Peyer's patch (tissue), 4 donors: ENCODE measurements around the gene TUBB4A. TPM values are rescaled to one million over a fixed set of nuclear protein-coding genes. Genes with fewer than 3 reads are reported as not detected.

Experiments
- DNase-seq, 3 donors: peaks; one replicate each; pipeline ENCODE4 v3.0.0-alpha.2; 2017 to 2019
- H3K27ac ChIP-seq, 4 donors: fragments of 200-600 bp; sonication (generic); one replicate each; pipeline ENCODE4 v1.5.1; 2016 to 2019
- H3K27me3 ChIP-seq, 2 donors: fragments of 200-600 bp; sonication (generic); one replicate each; pipeline ENCODE4 v1.5.1; 2019
- H3K36me3 ChIP-seq, 3 donors: fragments of 200-600 bp; sonication (generic); one replicate each; pipeline ENCODE4 v1.5.1; 2016 to 2019
- H3K4me1 ChIP-seq, 4 donors: fragments of 200-600 bp; sonication (generic); one replicate each; pipeline ENCODE4 v1.5.1; 2016 to 2019
- H3K4me3 ChIP-seq, 4 donors: fragments of 200-600 bp; sonication (generic); 1 replicate in 3 of 4; 2 replicates in 1 of 4; pipeline ENCODE4 v1.5.1; 2016 to 2019; ENCODE audit warnings: mild to moderate bottlenecking in 1 of 4
- H3K9me3 ChIP-seq, 4 donors: fragments of 200-600 bp; sonication (generic); one replicate each; pipeline ENCODE4 v1.5.1; 2016 to 2019; ENCODE audit warnings: mild to moderate bottlenecking in 1 of 4
- CTCF ChIP-seq, 6 experiments: fragments of 450-650 bp in 4 of 6; fragments of 200-600 bp in 2 of 6; sonication (generic) in 1 of 6; IDR thresholded peaks; one replicate each; pipeline ENCODE4 v1.5.1; 2017 to 2019; ENCODE audit warnings: antibody characterized with exemption in 6 of 6, mild to moderate bottlenecking in 3 of 6, moderate library complexity in 1 of 6
- POLR2A ChIP-seq, 2 donors: fragments of 450-650 bp; IDR thresholded peaks; one replicate each; pipeline ENCODE4 v1.5.1; 2017; ENCODE audit warnings: antibody characterized with exemption in 2 of 2, mild to moderate bottlenecking in 2 of 2, moderate library complexity in 2 of 2
- small RNA-seq, 2 donors: library from RNA; depleted of rRNA; stranded (forward); fragments of <200 nt; gene quantifications; one replicate each; pipeline ENCODE3, GENCODE V24; 2016
- total RNA-seq, 4 donors: library from RNA; depleted of rRNA; stranded (reverse); fragments of >200 nt; gene quantifications; one replicate each; pipeline ENCODE4 v1.1.0, GENCODE V29; 2016

Gene TUBB4A
- total RNA-seq, 4 donors from 2014 or later: 0.54 to 1.6 TPM; not detected in 2

GRCh38 chr19:6452223-6452614 lies 49.9 kb downstream of the TUBB4A start:
- no peak for DNase-seq
- no peak for TF ChIP-seq POLR2A (IDR thresholded peaks at IDR 0.05)
- no peak for TF ChIP-seq CTCF (IDR thresholded peaks at IDR 0.05)
- H3K27ac ChIP-seq: no peak overlapping the region
- no peaks in the 10 kb centered on the region for H3K4me1 ChIP-seq
- no peak overlapping the region for H3K4me3 ChIP-seq
- no peaks in the 10 kb centered on the region for H3K27me3 ChIP-seq
- peaks cover 0 to 53% (median 0%) of the 10 kb centered on the region in 3 donors for H3K36me3 ChIP-seq
- peaks cover 0 to 8% (median 0%) of the 10 kb centered on the region in 4 donors for H3K9me3 ChIP-seq

GRCh38 chr19:6451583-6452222 lies 50.4 kb downstream of the TUBB4A start:
- Histone ChIP-seq H3K4me1 (no peaks in the 10 kb centered on the region), H3K36me3 (peaks cover 0 to 51% (median 0%) of the 10 kb centered on the region in 3 donors)

GRCh38 chr19:6450166-6450565 lies 51.9 kb downstream of the TUBB4A start:
- DNase-seq: no peak

More at GRCh38 chr19:6451583-6452222, 50.4 kb downstream of the TUBB4A start:
- Histone ChIP-seq H3K27ac (no peak overlapping the region), H3K4me3 (no peak overlapping the region), H3K9me3 (peaks cover 0 to 8% (median 0%) of the 10 kb centered on the region in 4 donors), H3K27me3 (no peaks in the 10 kb centered on the region)
- no peak for DNase-seq
- TF ChIP-seq CTCF (IDR thresholded peaks at IDR 0.05): no peak
- TF ChIP-seq POLR2A (IDR thresholded peaks at IDR 0.05): no peak

GRCh38 chr19:6448045-6448444 lies 54.1 kb downstream of the TUBB4A start:
- Histone ChIP-seq H3K27ac (no peak overlapping the region), H3K4me1 (no peaks in the 10 kb centered on the region), H3K36me3 (peaks cover 0 to 39% (median 0%) of the 10 kb centered on the region in 3 donors), H3K9me3 (no peaks in the 10 kb centered on the region), H3K4me3 (no peak overlapping the region), H3K27me3 (no peaks in the 10 kb centered on the region)
- TF ChIP-seq POLR2A (IDR thresholded peaks at IDR 0.05): no peak
- TF ChIP-seq CTCF (IDR thresholded peaks at IDR 0.05): no peak
- no peak for DNase-seq

More at GRCh38 chr19:6450166-6450565, 51.9 kb downstream of the TUBB4A start:
- no peaks in the 10 kb centered on the region for H3K4me1 ChIP-seq
- peaks cover 0 to 8% (median 0%) of the 10 kb centered on the region in 4 donors for H3K9me3 ChIP-seq
- no peaks in the 10 kb centered on the region for H3K27me3 ChIP-seq
- TF ChIP-seq CTCF (IDR thresholded peaks at IDR 0.05) (no peak), POLR2A (IDR thresholded peaks at IDR 0.05) (no peak)
- no peak overlapping the region for H3K27ac ChIP-seq
- no peak overlapping the region for H3K4me3 ChIP-seq
- peaks cover 0 to 54% (median 0%) of the 10 kb centered on the region in 3 donors for H3K36me3 ChIP-seq

GRCh38 chr19:6446452-6446851 lies 55.7 kb downstream of the TUBB4A start:
- Histone ChIP-seq H3K9me3 (no peaks in the 10 kb centered on the region), H3K27me3 (no peaks in the 10 kb centered on the region), H3K4me3 (no peak overlapping the region), H3K36me3 (peaks cover 0 to 26% (median 0%) of the 10 kb centered on the region in 3 donors), H3K4me1 (no peaks in the 10 kb centered on the region), H3K27ac (no peak overlapping the region)
- no peak for DNase-seq
- no peak for TF ChIP-seq POLR2A (IDR thresholded peaks at IDR 0.05)
- no peak for TF ChIP-seq CTCF (IDR thresholded peaks at IDR 0.05)

Small RNA genes within 50 kb of the gene (small RNA-seq; reads per million reads assigned to genes)
- 0 reads per million in 2 donors for gene AC010503.2

Other genes with a start within 250 kb of the TUBB4A start
- 10 to 100 TPM in 3 of 4 donors, 1 to 10 TPM in 1; 9.5 to 24.8 (median 19.3) TPM for gene MLLT1, start 222.3 kb downstream of the TUBB4A start, total RNA-seq
- gene ACER1, start 168.7 kb downstream of the TUBB4A start, total RNA-seq: under 1 TPM in 1 of 4 donors, not detected in 3; 0.67 TPM
- 10 to 100 TPM; 62.9 to 79.9 (median 69.8) TPM for gene CLPP, start 140.8 kb downstream of the TUBB4A start, total RNA-seq
- gene ALKBH7, start 129.5 kb downstream of the TUBB4A start, total RNA-seq: 100 to 1,000 TPM in 2 of 4 donors, 10 to 100 TPM in 2; 51.2 to 121 (median 108) TPM
- gene PSPN, start 126.4 kb downstream of the TUBB4A start, total RNA-seq: 1 to 10 TPM in 3 of 4 donors, under 1 TPM in 1; 0.83 to 5.2 (median 2.2) TPM
- gene GTF2F1, start 109.1 kb downstream of the TUBB4A start, total RNA-seq: 10 to 100 TPM; 36.3 to 97.4 (median 54.0) TPM
- gene KHSRP, start 77.5 kb downstream of the TUBB4A start, total RNA-seq: 100 to 1,000 TPM in 3 of 4 donors, 10 to 100 TPM in 1; 91.2 to 162 (median 118) TPM
- 1 to 10 TPM in 1 of 4 donors, not detected in 3; 2.5 TPM for gene SLC25A41, start 68.5 kb downstream of the TUBB4A start, total RNA-seq
- 100 to 1,000 TPM in 3 of 4 donors, 10 to 100 TPM in 1; 69.3 to 209 (median 122) TPM for gene SLC25A23, start 42.5 kb downstream of the TUBB4A start, total RNA-seq
- gene CRB3, start 38.0 kb downstream of the TUBB4A start, total RNA-seq: 100 to 1,000 TPM in 3 of 4 donors, 10 to 100 TPM in 1; 21.5 to 245 (median 190) TPM
- gene DENND1C, start 20.5 kb downstream of the TUBB4A start, total RNA-seq: 10 to 100 TPM in 1 of 4 donors, 1 to 10 TPM in 3; 4.5 to 25.6 (median 8.2) TPM
- gene TNFSF9, start 28.7 kb upstream of the TUBB4A start, total RNA-seq: under 1 TPM in 2 of 4 donors, not detected in 2; 0.53 to 0.95 TPM
- not detected for gene CD70, start 88.8 kb upstream of the TUBB4A start, total RNA-seq
- gene TNFSF14, start 167.9 kb upstream of the TUBB4A start, total RNA-seq: 1 to 10 TPM; 1.7 to 2.7 (median 2.1) TPM
- 100 to 1,000 TPM in 3 of 4 donors, 10 to 100 TPM in 1; 89.1 to 548 (median 264) TPM for gene C3, start 218.3 kb upstream of the TUBB4A start, total RNA-seq
- gene GPR108, start 235.3 kb upstream of the TUBB4A start, total RNA-seq: 100 to 1,000 TPM in 1 of 4 donors, 10 to 100 TPM in 3; 54.5 to 133 (median 92.2) TPM
- 100 to 1,000 TPM in 1 of 4 donors, 10 to 100 TPM in 3; 30.1 to 314 (median 81.5) TPM for gene TRIP10, start 237.4 kb upstream of the TUBB4A start, total RNA-seq